BLaER1 treated with 17β-estradiol and CSF1 and Interleukin-3, amounts not matched to agents 10 nM and 100 nM (cell line): ENCODE measurements around the gene ZNF547.
A peak's percentile ranks its signal among the peaks of the same experiment; 100 is the strongest.

Source experiments
- H3K27ac ChIP-seq, 11 experiments: shearing (Covaris generic); formaldehyde crosslinking; 2 replicates each; pipeline ENCODE4 v1.8.1; 2022
- H3K27me3 ChIP-seq, 11 experiments: shearing (Covaris generic); formaldehyde crosslinking; 2 replicates each; pipeline ENCODE4 v1.8.1; 2022
- H3K36me3 ChIP-seq, 11 experiments: shearing (Covaris generic); formaldehyde crosslinking; 2 replicates each; pipeline ENCODE4 v1.8.1; 2022
- H3K4me1 ChIP-seq, 10 experiments: shearing (Covaris generic); formaldehyde crosslinking; 2 replicates each; pipeline ENCODE4 v1.8.1; 2022
- H3K4me2 ChIP-seq, 11 experiments: shearing (Covaris generic); formaldehyde crosslinking; 2 replicates each; pipeline ENCODE4 v1.8.1; 2022
- H3K4me3 ChIP-seq, 10 experiments: shearing (Covaris generic); formaldehyde crosslinking; 2 replicates each; pipeline ENCODE4 v1.8.1; 2022
- H3K9ac ChIP-seq, 11 experiments: shearing (Covaris generic); formaldehyde crosslinking; 2 replicates each; pipeline ENCODE4 v1.8.1; 2022
- H3K9me3 ChIP-seq, 11 experiments: shearing (Covaris generic); formaldehyde crosslinking; replicated peaks in 1 of 11; 2 replicates each; pipeline ENCODE4 v1.8.1; 2022
- H4K20me1 ChIP-seq, 11 experiments: shearing (Covaris generic); formaldehyde crosslinking; 2 replicates each; pipeline ENCODE4 v1.8.1; 2022
- Cebpa-rat ChIP-seq, 11 experiments: shearing (Covaris generic); IDR thresholded peaks; 2 replicates each; pipeline ENCODE4 v1.8.1; 2022

ZNF547 gene

DNA sequence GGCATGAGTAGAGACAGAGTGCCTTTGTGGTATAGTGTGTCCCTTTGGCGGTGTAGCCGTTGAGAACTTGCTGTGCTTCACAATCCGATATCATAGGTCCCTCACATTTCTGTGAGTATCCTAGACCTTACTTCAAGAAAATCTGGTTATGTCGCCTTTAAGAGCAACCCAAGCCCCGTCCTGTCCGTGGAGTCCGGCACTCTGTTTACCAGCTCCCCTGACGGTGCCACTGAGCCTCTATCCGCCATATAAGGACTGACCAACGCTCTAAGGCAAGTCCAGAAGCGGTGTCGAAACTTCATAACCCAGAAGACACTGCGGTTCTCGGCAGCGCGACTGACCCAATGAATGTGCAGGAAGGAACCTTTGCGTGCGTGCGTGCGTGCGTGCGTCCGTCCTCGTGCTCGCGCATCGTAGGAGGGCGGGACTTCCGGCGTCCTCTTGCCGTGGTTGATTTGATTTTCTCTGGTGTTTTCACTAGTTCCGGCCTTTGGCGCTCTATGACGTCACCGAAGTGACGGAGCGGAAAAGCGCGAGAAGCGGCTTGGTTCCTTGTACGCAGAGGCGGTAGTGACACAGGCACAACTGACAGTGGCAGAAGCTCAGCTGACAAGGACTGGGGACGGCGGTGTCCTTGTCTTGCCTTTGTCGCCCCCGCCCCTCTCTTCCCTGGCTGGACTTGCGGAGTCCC lies at the start of gene ZNF547, which contains the start of gene TRAPPC2B:
TSS of gene ZNF547 (plus strand) at position 555 of the 691 bp plus-strand sequence. CDS start 5,005 bp downstream, outside the sequence.
TSS of gene TRAPPC2B (plus strand) at position 555 of the 691 bp plus-strand sequence. CDS start 1,283 bp downstream, outside the sequence.
- no peaks in the 10 kb centered on the region for H3K27me3 ChIP-seq
- H3K4me2 ChIP-seq, result peak within 1 kb of the TSS; percentile 89 to 98 (median 96)
- TF ChIP-seq Cebpa-rat (IDR thresholded peaks at IDR 0.05), result 0 out of 22 replicates have a peak, but pooled peaks of 3 of the 11 experiments have one; percentile 14 to 43 (median 23)

DNA sequence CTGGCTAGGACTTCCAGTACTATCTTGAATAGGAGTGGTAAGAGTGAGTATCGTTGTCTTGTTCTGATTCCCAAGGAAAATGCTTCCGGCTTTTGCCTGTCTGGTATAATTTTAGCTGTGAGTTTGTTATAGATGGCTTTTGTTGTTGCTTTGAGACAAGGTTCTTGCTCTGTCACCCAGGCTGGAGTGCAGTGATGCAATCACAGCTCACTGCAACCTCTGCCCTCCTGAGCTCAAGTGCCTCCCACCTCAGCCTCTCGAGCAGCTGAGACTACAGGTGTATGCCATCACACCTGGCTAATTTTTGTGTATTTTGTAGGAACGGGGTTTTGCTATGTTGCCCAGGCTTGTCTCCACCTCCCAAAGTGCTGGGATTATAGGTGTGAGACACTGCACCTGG lies 49.2 kb upstream of the ZNF547 start:
- H3K4me2 ChIP-seq, result no peak overlapping the region
- H3K27me3 ChIP-seq, result peaks cover 0 to 5% (median 0%) of the 10 kb centered on the region in 11 experiments; a peak in 2 of 22 replicates
- H3K9me3 ChIP-seq, result peaks cover 0 to 2% (median 0%) of the 10 kb centered on the region in 11 experiments; a peak in 1 of 22 replicates
- H3K4me3 ChIP-seq, result no peak overlapping the region
- TF ChIP-seq Cebpa-rat (IDR thresholded peaks at IDR 0.05), result no peak
- H4K20me1 ChIP-seq, result no peaks in the 10 kb centered on the region
- H3K4me1 ChIP-seq, result no peaks in the 10 kb centered on the region
- no peak overlapping the region for H3K9ac ChIP-seq
- no peak overlapping the region for H3K27ac ChIP-seq
- no peaks in the 10 kb centered on the region for H3K36me3 ChIP-seq

More for the DNA sequence above, at the start of gene ZNF547, which contains the start of gene TRAPPC2B:
- Histone ChIP-seq H3K4me1 (peaks cover 11 to 17% (median 15%) of the 10 kb centered on the region in 10 experiments), H4K20me1 (peaks cover 0 to 19% (median 3%) of the 10 kb centered on the region in 11 experiments; a peak in 4 of 22 replicates), H3K4me3 (peak within 1 kb of the TSS; percentile 81 to 93 (median 85)), H3K9ac (peak within 1 kb of the TSS; percentile 78 to 96 (median 87)), H3K36me3 (peaks cover 16 to 45% (median 29%) of the 10 kb centered on the region in 11 experiments), H3K9me3 (no peaks in the 10 kb centered on the region), H3K27ac (peak within 1 kb of the TSS; percentile 67 to 88 (median 79))

DNA sequence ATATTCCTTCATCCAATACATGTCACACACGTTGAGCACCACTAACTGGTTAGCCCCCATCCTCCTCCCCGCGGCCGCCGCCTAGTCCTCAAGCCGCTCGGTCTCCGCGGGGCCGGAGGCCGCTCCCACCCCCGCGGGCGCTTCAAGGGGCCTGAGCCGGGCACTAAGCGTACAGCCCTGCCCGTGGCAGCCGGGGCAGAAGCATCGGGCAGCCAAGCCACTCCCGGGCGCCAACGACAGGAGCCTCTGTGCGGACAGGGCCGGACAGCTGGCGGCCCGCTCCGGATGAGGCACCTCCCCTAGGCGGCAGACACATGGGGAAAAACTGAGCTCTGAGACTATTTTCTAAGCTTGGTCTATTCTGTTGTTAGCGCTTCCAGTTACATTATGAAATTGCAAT lies 45.8 kb upstream of the ZNF547 start:
- Histone ChIP-seq H3K9me3 (no peaks in the 10 kb centered on the region), H3K9ac (no peak overlapping the region), H3K27ac (no peak overlapping the region), H3K4me2 (no peak overlapping the region), H3K4me1 (peaks cover 18 to 25% (median 22%) of the 10 kb centered on the region in 10 experiments), H3K4me3 (no peak overlapping the region), H4K20me1 (peaks cover 6 to 19% (median 13%) of the 10 kb centered on the region in 11 experiments; a peak in 17 of 22 replicates), H3K27me3 (peaks cover 0 to 10% (median 4%) of the 10 kb centered on the region in 11 experiments; a peak in 9 of 22 replicates), H3K36me3 (0 out of 22 replicates have a peak, but pooled peaks cover 0 to 3% (median 0%) of the 10 kb centered on the region in 11 experiments)
- no peak for TF ChIP-seq Cebpa-rat (IDR thresholded peaks at IDR 0.05)

DNA sequence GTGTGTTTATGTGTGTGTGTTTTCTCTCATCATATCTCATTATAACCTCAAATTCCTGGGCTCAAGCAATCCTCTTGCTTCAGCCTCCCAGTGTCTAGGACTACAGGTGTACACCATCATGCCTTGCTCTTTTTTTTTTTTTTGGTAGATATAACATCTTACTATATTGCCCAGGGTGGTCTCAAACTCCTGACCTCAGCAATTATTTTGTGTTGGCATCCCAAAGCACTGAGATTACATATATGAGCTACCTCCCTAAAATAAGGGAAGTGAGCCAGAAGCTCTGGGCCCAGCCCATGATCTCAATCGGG lies 43.5 kb upstream of the ZNF547 start:
- Histone ChIP-seq H3K4me2 (peak overlapping the region; percentile 79 to 98 (median 96)), H3K27ac (peak overlapping the region; percentile 73 to 90 (median 85); a peak in 20 of 22 replicates), H3K36me3 (peaks cover 15 to 19% (median 17%) of the 10 kb centered on the region in 11 experiments), H3K9me3 (no peaks in the 10 kb centered on the region), H3K27me3 (peaks cover 0 to 31% (median 18%) of the 10 kb centered on the region in 11 experiments; a peak in 12 of 22 replicates), H3K9ac (peak overlapping the region; percentile 80 to 94 (median 91)), H3K4me1 (peaks cover 19 to 27% (median 23%) of the 10 kb centered on the region in 10 experiments), H3K4me3 (peak overlapping the region; percentile 72 to 94 (median 84)), H4K20me1 (peaks cover 12 to 42% (median 36%) of the 10 kb centered on the region in 11 experiments; a peak in 20 of 22 replicates)
- no peak for TF ChIP-seq Cebpa-rat (IDR thresholded peaks at IDR 0.05)

- Histone ChIP-seq H3K4me2 (peak within 1 kb of the TSS; percentile 90 to 98 (median 96)), H3K9ac (peak within 1 kb of the TSS; percentile 80 to 94 (median 91)), H3K4me1 (peaks cover 19 to 27% (median 23%) of the 10 kb centered on the region in 10 experiments), H4K20me1 (peaks cover 12 to 48% (median 42%) of the 10 kb centered on the region in 11 experiments; a peak in 20 of 22 replicates), H3K36me3 (peaks cover 21 to 25% (median 23%) of the 10 kb centered on the region in 11 experiments), H3K27me3 (peaks cover 0 to 31% (median 24%) of the 10 kb centered on the region in 11 experiments; a peak in 12 of 22 replicates), H3K27ac (peak within 1 kb of the TSS; percentile 73 to 90 (median 85)), H3K4me3 (peak within 1 kb of the TSS; percentile 72 to 94 (median 84)), H3K9me3 (no peaks in the 10 kb centered on the region)
- TF ChIP-seq Cebpa-rat (IDR thresholded peaks at IDR 0.05), result no peak
Observed at GRCh38 chr19:57320180-57321084, 42.9 kb upstream of the ZNF547 start, which contains the start of gene ZNF543. ZNF543 (plus strand) TSS chr19:57320472; CDS start chr19:57320854, 382 bp downstream.

DNA sequence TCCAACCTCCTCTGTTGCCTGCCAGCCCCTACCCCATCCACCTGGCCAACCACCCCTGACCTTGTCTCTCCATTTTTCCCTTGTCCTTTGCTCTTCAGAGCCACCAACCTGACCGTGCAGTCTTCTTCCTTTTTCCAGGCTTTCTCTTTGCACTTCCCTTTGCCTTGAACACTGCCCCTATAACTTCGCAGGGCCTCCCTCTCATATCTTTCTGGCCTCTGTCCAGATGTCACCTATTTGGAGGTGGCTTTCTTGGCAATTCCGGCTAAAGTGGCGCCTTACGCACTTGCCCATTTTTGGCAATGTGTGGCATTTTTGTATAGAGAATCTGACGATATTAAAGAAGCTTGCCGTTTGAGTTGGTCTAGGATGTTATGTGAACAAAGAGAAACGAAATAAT lies 42.2 kb upstream of the ZNF547 start:
- peaks cover 17 to 55% (median 49%) of the 10 kb centered on the region in 11 experiments; a peak in 20 of 22 replicates for H4K20me1 ChIP-seq
- peak overlapping the region in 10 of 11 experiments; percentile 73 to 90 (median 85); a peak in 17 of 22 replicates for H3K27ac ChIP-seq
- H3K9ac ChIP-seq, result peak overlapping the region; percentile 80 to 94 (median 91)
- H3K4me1 ChIP-seq, result peaks cover 21 to 33% (median 25%) of the 10 kb centered on the region in 10 experiments
- H3K4me2 ChIP-seq, result peak overlapping the region; percentile 90 to 98 (median 96)
- peaks cover 28 to 32% (median 30%) of the 10 kb centered on the region in 11 experiments for H3K36me3 ChIP-seq
- peaks cover 0 to 31% (median 24%) of the 10 kb centered on the region in 11 experiments; a peak in 12 of 22 replicates for H3K27me3 ChIP-seq
- H3K4me3 ChIP-seq, result peak overlapping the region; percentile 72 to 94 (median 84)
- TF ChIP-seq Cebpa-rat (IDR thresholded peaks at IDR 0.05), result no peak
- no peaks in the 10 kb centered on the region for H3K9me3 ChIP-seq

- Histone ChIP-seq H3K36me3 (peaks cover 35 to 38% (median 36%) of the 10 kb centered on the region in 11 experiments), H3K9ac (peak overlapping the region in 9 of 11 experiments; percentile 88 to 94 (median 91); a peak in 14 of 22 replicates), H3K27ac (no peak overlapping the region), H4K20me1 (peaks cover 17 to 61% (median 56%) of the 10 kb centered on the region in 11 experiments; a peak in 20 of 22 replicates), H3K4me1 (peaks cover 21 to 40% (median 31%) of the 10 kb centered on the region in 10 experiments), H3K27me3 (peaks cover 0 to 31% (median 24%) of the 10 kb centered on the region in 11 experiments; a peak in 12 of 22 replicates), H3K9me3 (no peaks in the 10 kb centered on the region), H3K4me3 (peak overlapping the region in 9 of 10 experiments; percentile 77 to 94 (median 84); a peak in 18 of 20 replicates), H3K4me2 (peak overlapping the region; percentile 90 to 98 (median 96))
- no peak for TF ChIP-seq Cebpa-rat (IDR thresholded peaks at IDR 0.05)
Observed at GRCh38 chr19:57321751-57322150, 41.6 kb upstream of the ZNF547 start.

- H3K9ac ChIP-seq, result no peak overlapping the region
- no peak overlapping the region for H3K4me2 ChIP-seq
- H3K36me3 ChIP-seq, result peaks cover 65 to 70% (median 67%) of the 10 kb centered on the region in 11 experiments
- peaks cover 17 to 90% (median 65%) of the 10 kb centered on the region in 11 experiments; a peak in 20 of 22 replicates for H4K20me1 ChIP-seq
- H3K4me3 ChIP-seq, result no peak overlapping the region
- TF ChIP-seq Cebpa-rat (IDR thresholded peaks at IDR 0.05), result no peak
- peaks cover 0 to 12% (median 0%) of the 10 kb centered on the region in 11 experiments; a peak in 2 of 22 replicates for H3K9me3 ChIP-seq
- H3K27ac ChIP-seq, result no peak overlapping the region
- peaks cover 19 to 36% (median 26%) of the 10 kb centered on the region in 10 experiments for H3K4me1 ChIP-seq
- H3K27me3 ChIP-seq, result peaks cover 0 to 29% (median 21%) of the 10 kb centered on the region in 11 experiments; a peak in 12 of 22 replicates
Observed at GRCh38 chr19:57324992-57325391, 38.4 kb upstream of the ZNF547 start.
